Endothelial cell (in vitro differentiated cells): ENCODE measurements around the gene GPR21. TPM values are rescaled to one million over a fixed set of nuclear protein-coding genes. Genes with fewer than 3 reads are reported as not detected.

Experiments used
- DNase-seq: peaks from one replicate; pipeline ENCODE4 v3.0.0; 2021; ENCODE audit warnings: low spot score
- H3K27ac Mint-ChIP-seq: one replicate; pipeline ENCODE4 v1.8.0; 2021; ENCODE audit warnings: mixed read lengths, inconsistent platforms; ENCODE audit not compliant: unreplicated experiment
- H3K27me3 Mint-ChIP-seq: one replicate; pipeline ENCODE4 v1.8.0; 2021; ENCODE audit warnings: mild to moderate bottlenecking, moderate library complexity, mixed read lengths, inconsistent platforms; ENCODE audit not compliant: unreplicated experiment
- H3K36me3 Mint-ChIP-seq: one replicate; pipeline ENCODE4 v1.8.0; 2021; ENCODE audit warnings: mild to moderate bottlenecking, low read depth, mixed read lengths, inconsistent platforms; ENCODE audit not compliant: unreplicated experiment
- H3K4me1 Mint-ChIP-seq: one replicate; pipeline ENCODE4 v1.8.0; 2021; ENCODE audit warnings: mild to moderate bottlenecking, mixed read lengths, inconsistent platforms; ENCODE audit not compliant: unreplicated experiment
- H3K4me3 Mint-ChIP-seq: one replicate; pipeline ENCODE4 v1.8.0; 2021; ENCODE audit warnings: mild to moderate bottlenecking, mixed read lengths, inconsistent platforms; ENCODE audit not compliant: unreplicated experiment
- H3K9me3 Mint-ChIP-seq: one replicate; pipeline ENCODE4 v1.8.0; 2021; ENCODE audit warnings: mixed read lengths, inconsistent platforms; ENCODE audit not compliant: unreplicated experiment
- total RNA-seq: library from RNA; stranded (reverse); fragmentation: NEBNext Ultra II Directional; extraction: Animal tissue kit (Norgen Biotek cat#: 25700); gene quantifications from one replicate; pipeline ENCODE4 v1.2.1, GENCODE V29; 2021; ENCODE audit not compliant: unreplicated experiment
- TF ChIP-seq, protein P1 (sequence below): fragments of 200-600 bp; sonication (generic); IDR thresholded peaks from one replicate; pipeline ENCODE4 v1.5.0; 2021; ENCODE audit warnings: antibody characterized with exemption; ENCODE audit not compliant: unreplicated experiment

GPR21 gene
- total RNA-seq, 1 donor from 2014 or later, result 1.8 TPM

DNA sequence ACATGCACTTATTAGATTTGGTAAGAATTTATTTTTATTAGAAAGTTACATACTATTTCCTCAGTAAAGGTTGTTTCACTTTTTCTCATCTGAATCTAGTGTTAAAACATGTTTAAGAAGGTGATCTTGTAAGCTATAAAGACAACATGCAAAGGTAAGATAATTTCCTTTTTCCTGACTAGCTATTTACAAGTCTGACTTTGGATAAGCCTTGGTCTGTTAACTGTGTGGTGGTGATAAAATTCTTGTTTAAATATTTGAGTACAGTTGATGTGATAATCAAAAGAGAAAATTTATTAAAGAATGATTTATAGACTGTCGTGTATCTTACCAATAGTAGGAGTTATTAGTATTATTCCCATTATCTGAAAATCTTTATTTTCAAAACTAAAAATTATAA, 36.9 kb upstream of the GPR21 start:
- DNase-seq, result no peak
- Mint-ChIP-seq H3K4me3 (no peak overlapping the region), H3K9me3 (no peaks in the 10 kb centered on the region), H3K36me3 (peaks cover 7% of the 10 kb centered on the region), H3K4me1 (peaks cover 12% of the 10 kb centered on the region), H3K27me3 (no peaks in the 10 kb centered on the region), H3K27ac (no peak overlapping the region)
- TF ChIP-seq, protein P1, sequence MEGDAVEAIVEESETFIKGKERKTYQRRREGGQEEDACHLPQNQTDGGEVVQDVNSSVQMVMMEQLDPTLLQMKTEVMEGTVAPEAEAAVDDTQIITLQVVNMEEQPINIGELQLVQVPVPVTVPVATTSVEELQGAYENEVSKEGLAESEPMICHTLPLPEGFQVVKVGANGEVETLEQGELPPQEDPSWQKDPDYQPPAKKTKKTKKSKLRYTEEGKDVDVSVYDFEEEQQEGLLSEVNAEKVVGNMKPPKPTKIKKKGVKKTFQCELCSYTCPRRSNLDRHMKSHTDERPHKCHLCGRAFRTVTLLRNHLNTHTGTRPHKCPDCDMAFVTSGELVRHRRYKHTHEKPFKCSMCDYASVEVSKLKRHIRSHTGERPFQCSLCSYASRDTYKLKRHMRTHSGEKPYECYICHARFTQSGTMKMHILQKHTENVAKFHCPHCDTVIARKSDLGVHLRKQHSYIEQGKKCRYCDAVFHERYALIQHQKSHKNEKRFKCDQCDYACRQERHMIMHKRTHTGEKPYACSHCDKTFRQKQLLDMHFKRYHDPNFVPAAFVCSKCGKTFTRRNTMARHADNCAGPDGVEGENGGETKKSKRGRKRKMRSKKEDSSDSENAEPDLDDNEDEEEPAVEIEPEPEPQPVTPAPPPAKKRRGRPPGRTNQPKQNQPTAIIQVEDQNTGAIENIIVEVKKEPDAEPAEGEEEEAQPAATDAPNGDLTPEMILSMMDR, result no peak

DNA sequence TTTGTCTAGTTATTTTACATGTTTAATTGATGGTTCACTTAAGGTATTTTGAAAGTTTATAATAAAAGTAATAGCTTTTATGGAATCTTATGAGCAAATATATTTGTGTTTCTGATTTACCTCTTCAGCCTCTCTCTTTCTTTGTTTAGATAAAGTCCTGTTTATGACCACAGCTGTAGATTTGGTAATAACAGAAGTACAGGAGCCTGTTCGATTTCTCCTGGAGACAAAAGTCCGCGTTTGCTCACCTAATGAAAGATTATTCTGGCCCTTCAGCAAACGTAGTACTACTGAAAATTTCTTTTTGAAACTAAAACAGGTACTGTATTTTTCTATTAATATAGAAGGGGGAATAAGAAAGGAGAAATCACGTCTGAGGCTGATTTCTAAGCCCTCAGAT, 35.0 kb upstream of the GPR21 start:
- no peak overlapping the region for H3K4me3 Mint-ChIP-seq
- H3K27me3 Mint-ChIP-seq, result peaks cover 2% of the 10 kb centered on the region
- H3K36me3 Mint-ChIP-seq, result peaks cover 7% of the 10 kb centered on the region
- TF ChIP-seq, protein P1, result no peak
- no peak for DNase-seq
- no peak overlapping the region for H3K27ac Mint-ChIP-seq
- peaks cover 22% of the 10 kb centered on the region for H3K4me1 Mint-ChIP-seq
- no peaks in the 10 kb centered on the region for H3K9me3 Mint-ChIP-seq

DNA sequence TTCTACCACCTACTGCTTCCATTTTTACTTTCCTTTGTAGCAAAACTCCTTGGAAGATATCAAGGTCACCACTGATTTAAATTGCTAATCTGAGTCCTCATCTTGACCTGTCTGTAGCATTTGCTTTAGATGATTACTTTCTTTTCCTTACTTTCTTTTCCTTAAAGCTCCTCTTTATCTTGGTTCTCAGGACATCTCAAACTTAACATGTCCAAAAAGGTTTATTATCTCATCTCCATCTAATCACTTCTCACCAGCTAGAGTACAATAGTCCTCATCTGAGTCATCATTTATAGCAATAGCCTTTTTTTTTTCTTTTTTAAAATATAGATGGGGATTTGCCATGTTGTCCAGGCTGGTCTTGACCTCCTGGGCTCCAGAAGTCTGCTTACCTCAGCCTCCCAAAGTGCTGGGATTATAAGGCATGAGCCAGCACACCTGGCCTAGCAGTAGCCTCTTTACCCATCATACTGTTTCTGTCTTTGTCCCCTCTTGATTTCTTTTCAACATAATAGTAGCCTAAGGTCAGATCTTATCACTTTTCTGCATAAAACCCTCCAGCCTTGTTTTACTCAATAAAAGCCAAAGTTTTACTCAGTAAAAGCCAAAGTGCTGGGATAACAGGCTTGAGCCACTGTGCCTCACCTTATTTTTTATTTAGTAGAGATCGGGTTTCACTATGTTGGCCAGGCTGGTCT, 32.9 kb upstream of the GPR21 start:
- H3K36me3 Mint-ChIP-seq, result peaks cover 7% of the 10 kb centered on the region
- no peak overlapping the region for H3K4me3 Mint-ChIP-seq
- peak overlapping the region; percentile 52 for H3K27ac Mint-ChIP-seq

DNA sequence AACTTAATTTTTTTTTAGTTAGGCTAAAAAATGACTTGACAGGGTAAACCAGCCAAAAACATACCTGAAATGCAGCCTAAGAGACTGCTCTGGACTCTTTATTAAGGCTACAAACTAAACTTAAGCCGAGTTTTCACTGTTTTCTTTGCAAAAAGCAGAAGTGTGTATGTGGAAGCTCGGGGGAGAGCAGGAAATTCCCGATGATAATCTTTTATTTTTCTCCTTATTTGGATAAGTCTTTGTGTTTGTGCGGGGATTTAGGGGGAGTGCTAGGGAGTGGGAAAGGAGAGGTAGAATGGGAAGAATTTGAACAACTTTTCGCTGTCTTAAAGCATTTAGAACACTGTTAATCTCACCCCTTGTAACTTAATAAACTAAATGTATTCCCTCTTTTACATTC, 30.7 kb upstream of the GPR21 start:
- DNase-seq, result no peak
- Mint-ChIP-seq H3K4me1 (peaks cover 28% of the 10 kb centered on the region), H3K4me3 (no peak overlapping the region), H3K27ac (peak overlapping the region; percentile 99), H3K9me3 (no peaks in the 10 kb centered on the region), H3K36me3 (peaks cover 7% of the 10 kb centered on the region), H3K27me3 (peaks cover 2% of the 10 kb centered on the region)
- TF ChIP-seq, protein P1, result no peak

More for the DNA sequence above, 32.9 kb upstream of the GPR21 start:
- no peaks in the 10 kb centered on the region for H3K9me3 Mint-ChIP-seq
- TF ChIP-seq, protein P1, result no peak
- DNase-seq, result no peak
- H3K4me1 Mint-ChIP-seq, result peaks cover 28% of the 10 kb centered on the region
- peaks cover 2% of the 10 kb centered on the region for H3K27me3 Mint-ChIP-seq

DNA sequence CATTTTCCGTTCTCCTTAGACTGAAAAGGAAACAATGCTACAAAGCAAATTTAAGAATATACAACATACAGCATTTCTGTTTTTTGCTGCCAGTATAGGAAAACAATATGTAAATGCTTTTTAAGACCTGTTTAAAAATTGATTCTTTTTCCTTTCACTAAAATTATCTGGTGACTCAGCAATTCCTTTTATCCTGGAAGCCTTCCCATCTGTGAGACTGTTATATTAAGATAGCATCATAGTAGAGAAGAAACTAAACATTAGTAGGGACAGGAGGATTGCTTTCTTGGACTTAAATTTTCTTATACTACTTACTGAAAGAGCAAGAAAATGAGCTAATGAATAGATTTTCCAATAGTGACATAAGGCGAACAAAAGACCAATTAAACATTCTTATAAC, 30.0 kb upstream of the GPR21 start:
- peaks cover 7% of the 10 kb centered on the region for H3K36me3 Mint-ChIP-seq
- H3K27ac Mint-ChIP-seq, result peak overlapping the region; percentile 99
- H3K9me3 Mint-ChIP-seq, result no peaks in the 10 kb centered on the region
- no peak for DNase-seq
- H3K27me3 Mint-ChIP-seq, result peaks cover 2% of the 10 kb centered on the region
- peaks cover 28% of the 10 kb centered on the region for H3K4me1 Mint-ChIP-seq
- TF ChIP-seq, protein P1, result no peak
- H3K4me3 Mint-ChIP-seq, result no peak overlapping the region
